Measurements from ENCODE around the gene IZUMO4. TPM values are rescaled to one million over a fixed set of nuclear protein-coding genes. Genes with fewer than 3 reads are reported as not detected.

Gene IZUMO4
- polyA plus RNA-seq, 1 donor from 2014 or later, result 39.3 TPM

- H3K4me2 ChIP-seq (ENCODE audit: low read length), result no peak overlapping the region
- H2AFZ ChIP-seq (ENCODE audit: low read depth, low read length), result no peak overlapping the region
- TF ChIP-seq RAD21 (conservative IDR thresholded peaks at IDR 0.05) (no peak), SMC3 (conservative IDR thresholded peaks at IDR 0.05; ENCODE audit: poor library complexity) (no peak), POLR2AphosphoS5 (IDR thresholded peaks at IDR 0.05) (no peak), EP300 (conservative IDR thresholded peaks at IDR 0.05; ENCODE audit: poor library complexity, severe bottlenecking) (no peak), TAF1 (IDR thresholded peaks at IDR 0.05; ENCODE audit: low read depth) (no peak), MXI1 (conservative IDR thresholded peaks at IDR 0.05; ENCODE audit: poor library complexity, severe bottlenecking) (no peak), EZH2 (IDR thresholded peaks at IDR 0.05; ENCODE audit: borderline replicate concordance, insufficient read depth, low read length, poor library complexity, severe bottlenecking) (no peak), REST (IDR thresholded peaks at IDR 0.05; ENCODE audit: borderline replicate concordance) (no peak)
- no peaks in the 10 kb centered on the region for H3K36me3 ChIP-seq (ENCODE audit: insufficient read depth, low read length)
- H3K79me2 ChIP-seq (replicated peaks; ENCODE audit: insufficient read depth, low read length), result no peaks in the 10 kb centered on the region
- no peak overlapping the region for H3K9ac ChIP-seq (ENCODE audit: low read length)
- no peaks in the 10 kb centered on the region for H3K9me2 ChIP-seq (ENCODE audit: insufficient read depth, low read length)
- H3F3A ChIP-seq (ENCODE audit: insufficient read depth, low read length, poor library complexity, severe bottlenecking), result no peaks in the 10 kb centered on the region
- H4K20me1 ChIP-seq (ENCODE audit: insufficient read depth), result no peaks in the 10 kb centered on the region
- no peak overlapping the region for H3K27ac ChIP-seq (ENCODE audit: low read length)
- H3K27me3 ChIP-seq (ENCODE audit: insufficient read depth, low read depth, low read length), result no peaks in the 10 kb centered on the region
- H3K4me3 ChIP-seq (ENCODE audit: low read length), result no peak overlapping the region
- no peaks in the 10 kb centered on the region for H3K9me3 ChIP-seq (ENCODE audit: low read length)
Observed at GRCh38 chr19:2064788-2065524, 31.8 kb upstream of the IZUMO4 start.

- no peak overlapping the region for H3K27ac ChIP-seq (ENCODE audit: low read length)
Observed at GRCh38 chr19:2070436-2070827, 26.3 kb upstream of the IZUMO4 start.

More at GRCh38 chr19:2070436-2070827, 26.3 kb upstream of the IZUMO4 start:
- no peak overlapping the region for H3K9ac ChIP-seq (ENCODE audit: low read length)
- no peaks in the 10 kb centered on the region for H3K9me2 ChIP-seq (ENCODE audit: insufficient read depth, low read length)
- H3K36me3 ChIP-seq (ENCODE audit: insufficient read depth, low read length), result no peaks in the 10 kb centered on the region
- H3K79me2 ChIP-seq (replicated peaks; ENCODE audit: insufficient read depth, low read length), result no peaks in the 10 kb centered on the region
- no peak overlapping the region for H2AFZ ChIP-seq (ENCODE audit: low read depth, low read length)
- no peak for TF ChIP-seq EP300 (conservative IDR thresholded peaks at IDR 0.05; ENCODE audit: poor library complexity, severe bottlenecking)
- TF ChIP-seq CTCF (IDR thresholded peaks at IDR 0.05; ENCODE audit: poor library complexity, severe bottlenecking), result no peak
- no peak for TF ChIP-seq MXI1 (conservative IDR thresholded peaks at IDR 0.05; ENCODE audit: poor library complexity, severe bottlenecking)
- TF ChIP-seq TAF1 (IDR thresholded peaks at IDR 0.05; ENCODE audit: low read depth), result no peak
- no peak for TF ChIP-seq REST (IDR thresholded peaks at IDR 0.05; ENCODE audit: borderline replicate concordance)
- no peak for TF ChIP-seq RAD21 (conservative IDR thresholded peaks at IDR 0.05)
- no peak for TF ChIP-seq SMC3 (conservative IDR thresholded peaks at IDR 0.05; ENCODE audit: poor library complexity)
- TF ChIP-seq EZH2 (IDR thresholded peaks at IDR 0.05; ENCODE audit: borderline replicate concordance, insufficient read depth, low read length, poor library complexity, severe bottlenecking), result no peak
- no peak for TF ChIP-seq POLR2AphosphoS5 (IDR thresholded peaks at IDR 0.05)
- no peak overlapping the region for H3K4me2 ChIP-seq (ENCODE audit: low read length)
- H3F3A ChIP-seq (ENCODE audit: insufficient read depth, low read length, poor library complexity, severe bottlenecking), result no peaks in the 10 kb centered on the region
- H4K20me1 ChIP-seq (ENCODE audit: insufficient read depth), result no peaks in the 10 kb centered on the region
- no peak overlapping the region for H3K4me3 ChIP-seq (ENCODE audit: low read length)
- no peaks in the 10 kb centered on the region for H3K27me3 ChIP-seq (ENCODE audit: insufficient read depth, low read depth, low read length)
- no peaks in the 10 kb centered on the region for H3K9me3 ChIP-seq (ENCODE audit: low read length)
